HG03342 (cell line): Measurements from ENCODE around the gene CBR1.

ENCODE experiments used
- ATAC-seq: cut with Tn5 transposase; IDR thresholded peaks from one replicate; pipeline ENCODE4 v1.9.1; 2021; ENCODE audit warnings: mild to moderate bottlenecking, moderate library complexity; ENCODE audit not compliant: unreplicated experiment

Gene CBR1

DNA sequence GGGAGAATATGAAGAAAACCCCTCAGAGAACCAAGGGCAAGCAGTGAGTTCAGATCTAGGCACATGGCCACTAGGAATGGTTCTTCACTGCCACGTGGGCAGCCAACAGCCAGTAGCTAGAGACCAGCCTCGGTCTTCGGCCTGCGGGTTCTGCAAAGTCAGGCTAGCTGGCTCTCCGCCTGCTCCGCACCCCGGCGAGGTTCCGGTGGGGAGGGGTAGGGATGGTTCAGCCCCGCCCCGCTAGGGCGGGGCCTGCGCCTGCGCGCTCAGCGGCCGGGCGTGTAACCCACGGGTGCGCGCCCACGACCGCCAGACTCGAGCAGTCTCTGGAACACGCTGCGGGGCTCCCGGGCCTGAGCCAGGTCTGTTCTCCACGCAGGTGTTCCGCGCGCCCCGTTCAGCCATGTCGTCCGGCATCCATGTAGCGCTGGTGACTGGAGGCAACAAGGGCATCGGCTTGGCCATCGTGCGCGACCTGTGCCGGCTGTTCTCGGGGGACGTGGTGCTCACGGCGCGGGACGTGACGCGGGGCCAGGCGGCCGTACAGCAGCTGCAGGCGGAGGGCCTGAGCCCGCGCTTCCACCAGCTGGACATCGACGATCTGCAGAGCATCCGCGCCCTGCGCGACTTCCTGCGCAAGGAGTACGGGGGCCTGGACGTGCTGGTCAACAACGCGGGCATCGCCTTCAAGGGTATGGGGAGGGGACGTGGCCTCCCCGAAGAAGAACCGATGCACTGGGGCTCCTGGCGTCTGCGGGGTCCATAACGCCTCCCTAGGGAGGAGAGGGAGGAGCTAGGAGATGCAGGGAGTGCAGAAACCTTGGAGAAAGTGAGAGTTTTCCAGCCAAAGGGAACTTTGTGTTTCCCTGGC lies at the start of gene CBR1:
TSS of gene CBR1 (plus strand) at position 312 of the 871 bp plus-strand sequence. CDS start at position 404, 92 bp downstream.
- ATAC-seq: peak; percentile 99

DNA sequence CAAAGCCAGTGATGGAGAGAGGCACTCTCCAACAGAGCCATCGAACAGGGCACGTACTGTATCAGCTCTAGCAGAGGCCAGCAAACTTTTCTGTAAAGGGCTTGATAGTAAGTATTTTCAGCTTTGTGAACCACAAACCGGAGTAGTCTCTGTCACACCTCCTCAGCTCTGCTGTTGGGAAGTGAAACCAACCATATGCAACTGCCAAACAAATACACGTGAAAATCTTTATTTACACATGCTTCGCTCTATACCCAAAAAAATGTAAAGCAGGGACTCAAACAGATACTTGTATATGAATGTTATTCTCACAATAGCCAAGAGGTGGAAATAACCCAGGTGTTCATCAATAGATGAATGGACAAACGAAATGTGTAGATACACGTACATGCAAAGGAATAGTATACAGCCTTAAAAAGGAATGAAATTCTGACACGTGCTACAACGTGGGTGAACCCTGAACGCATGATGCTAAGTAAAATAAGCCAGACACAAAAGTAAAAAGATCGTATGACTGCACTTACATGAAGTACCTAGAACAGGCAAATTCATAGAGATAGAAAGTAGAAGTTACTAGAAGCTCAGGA lies 48.5 kb upstream of the CBR1 start:
- ATAC-seq: peak; percentile 74

GRCh38 chr21:36022427-36023091 lies 47.3 kb upstream of the CBR1 start:
- no peak for ATAC-seq

GRCh38 chr21:36023092-36023480 lies 46.7 kb upstream of the CBR1 start:
- no peak for ATAC-seq

GRCh38 chr21:36024782-36025181 lies 45.0 kb upstream of the CBR1 start:
- ATAC-seq: no peak

DNA sequence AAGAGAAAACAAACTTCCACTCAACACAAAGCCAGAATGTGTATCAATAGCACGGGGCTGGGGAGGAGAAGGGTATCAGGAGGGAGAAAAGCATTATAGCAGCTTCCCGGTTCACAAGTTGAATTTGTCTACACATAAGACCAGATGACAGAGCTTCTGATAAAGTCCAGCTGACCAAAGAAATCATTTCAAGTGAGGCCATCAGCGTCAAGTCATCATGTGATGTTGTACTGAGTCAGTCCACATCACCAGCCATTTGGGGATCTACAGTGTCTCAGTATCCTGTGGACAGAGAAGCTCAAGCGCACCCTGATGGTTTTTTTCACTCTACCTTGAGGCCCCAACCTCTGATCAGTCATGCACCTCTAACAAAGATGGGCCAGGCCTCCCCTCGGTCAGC lies 42.5 kb upstream of the CBR1 start:
- no peak for ATAC-seq

DNA sequence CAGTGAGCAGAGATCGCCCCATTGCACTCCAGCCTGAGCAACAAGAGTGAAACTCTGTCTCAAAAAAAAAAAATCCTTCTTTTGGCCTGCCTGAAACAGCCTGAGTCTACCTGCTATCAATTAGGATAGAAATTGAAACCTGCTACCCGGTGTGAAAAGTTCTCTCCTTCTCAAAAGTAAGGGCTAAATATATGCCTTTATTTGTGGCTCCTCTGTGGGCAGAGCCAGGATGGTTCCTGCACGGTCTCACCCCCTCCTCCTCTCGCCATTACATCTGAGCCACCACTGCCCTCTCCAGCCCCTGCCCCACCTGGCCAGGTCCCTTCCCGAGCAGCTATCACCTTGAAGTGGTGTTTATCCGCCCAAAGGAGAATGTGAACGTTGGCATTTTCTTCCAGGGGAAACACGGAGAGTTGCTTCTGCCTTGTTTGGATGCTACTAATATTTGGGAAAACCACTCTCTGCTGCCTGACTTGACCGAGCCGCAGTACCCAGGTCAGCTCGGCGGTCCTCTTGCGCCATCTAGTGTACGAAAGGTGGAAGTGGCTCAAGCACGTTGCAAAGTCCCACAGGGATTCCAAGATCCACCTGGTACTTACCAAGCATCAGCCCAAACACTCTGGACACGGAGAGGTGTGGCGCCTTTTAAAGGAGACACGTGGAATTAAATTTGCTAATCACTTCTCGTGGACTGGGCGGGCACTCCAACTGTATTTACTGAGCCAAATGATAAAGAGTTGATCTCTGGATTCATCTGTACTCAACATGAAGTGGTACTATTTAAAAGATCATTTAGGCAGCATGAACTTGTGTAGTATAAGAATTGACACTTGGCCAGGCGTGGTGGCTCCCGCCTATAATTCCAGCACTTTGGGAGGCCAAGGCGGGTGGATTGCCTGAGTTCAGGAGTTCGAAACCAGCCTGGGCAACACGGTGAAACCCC lies 41.4 kb upstream of the CBR1 start:
- ATAC-seq: peak; percentile 63

GRCh38 chr21:36029309-36029708 lies 40.5 kb upstream of the CBR1 start:
- ATAC-seq: no peak

DNA sequence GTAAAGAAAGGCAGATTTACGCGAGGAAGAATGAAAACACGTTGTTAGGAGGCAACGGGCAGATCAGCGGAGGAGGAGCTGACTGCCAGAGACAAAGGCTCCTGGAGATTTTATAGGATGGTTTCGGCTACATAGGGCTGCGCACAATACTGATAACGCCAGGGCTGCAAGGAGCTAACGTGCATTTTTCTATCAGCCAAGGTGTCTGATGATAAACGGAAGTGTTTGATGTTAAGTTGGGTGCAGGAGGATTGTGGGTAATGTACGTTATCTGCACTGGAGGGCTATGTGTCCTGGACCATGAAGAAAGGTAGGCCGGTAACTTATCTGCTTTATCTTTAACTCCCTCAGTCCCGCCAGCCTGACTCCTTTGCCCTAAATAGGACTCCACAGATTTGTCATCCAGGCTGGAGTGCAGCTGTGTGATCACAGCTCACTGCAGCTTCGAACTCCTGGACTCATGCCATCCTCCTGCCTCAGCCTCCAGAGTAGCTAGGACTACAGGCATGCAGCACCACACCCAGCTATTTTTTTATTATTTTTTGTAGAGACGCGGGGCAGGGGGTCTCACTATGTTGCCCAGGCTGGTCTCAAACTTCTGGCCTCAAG lies 39.1 kb upstream of the CBR1 start:
- no peak for ATAC-seq

DNA sequence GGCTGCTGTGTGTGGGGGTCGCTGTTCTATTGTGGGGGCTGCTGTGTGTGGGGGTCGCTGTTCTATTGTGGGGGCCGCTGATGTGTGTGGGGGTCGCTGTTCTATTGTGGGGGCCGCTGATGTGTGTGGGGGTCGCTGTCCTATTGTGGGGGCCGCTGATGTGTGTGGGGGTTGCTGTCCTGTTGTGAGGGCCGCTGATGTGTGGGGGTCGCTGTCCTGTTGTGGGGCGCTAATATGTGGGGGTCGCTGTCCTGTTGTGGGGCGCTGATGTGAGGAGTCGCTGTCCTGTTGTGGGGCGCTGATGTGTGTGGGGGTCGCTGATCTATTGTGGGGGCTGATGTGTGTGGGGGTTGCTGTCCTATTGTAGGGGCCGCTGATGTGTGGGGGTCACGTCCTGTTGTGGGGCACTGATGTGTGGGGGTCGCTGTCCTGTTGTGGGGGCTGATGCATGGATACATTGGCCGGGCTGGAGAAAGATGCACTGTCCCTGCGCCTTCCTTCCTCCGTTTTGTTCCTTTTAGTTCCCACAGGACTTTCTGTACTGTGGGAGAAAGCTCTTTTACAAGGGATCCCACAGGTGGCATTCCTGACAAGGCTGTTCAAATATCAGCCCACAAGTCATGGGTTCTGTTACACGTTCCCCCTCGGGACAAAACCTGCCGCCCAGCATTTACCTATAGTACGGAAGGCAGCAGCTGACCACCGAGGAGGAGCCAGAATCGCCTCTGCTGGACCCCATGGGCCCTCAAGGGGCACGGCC lies 37.0 kb upstream of the CBR1 start:
- no peak for ATAC-seq

- ATAC-seq: no peak
These were observed 35.5 kb upstream of the CBR1 start for GRCh38 chr21:36034211-36034913.

DNA sequence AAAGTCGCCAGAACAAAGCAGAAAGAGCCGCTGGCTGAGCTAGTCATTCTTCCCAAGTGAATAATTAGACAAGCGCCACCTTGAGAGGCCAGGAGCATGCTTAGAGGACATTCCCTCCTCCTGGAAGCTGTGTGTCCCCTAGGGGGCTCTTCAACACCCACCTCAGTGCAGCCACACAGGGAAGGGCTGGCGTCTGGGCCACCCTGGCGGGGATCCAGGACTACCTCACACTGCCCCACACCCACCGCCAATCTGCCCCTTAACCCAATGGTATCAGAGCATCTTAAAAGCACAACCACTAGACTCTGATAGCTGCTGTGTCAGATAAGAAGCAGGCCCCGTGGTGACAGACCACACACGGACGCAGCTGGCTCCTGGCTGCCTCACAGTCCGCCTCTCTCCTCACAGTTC lies 34.4 kb upstream of the CBR1 start:
- ATAC-seq: no peak

- no peak for ATAC-seq
These were observed 30.9 kb upstream of the CBR1 start for GRCh38 chr21:36038701-36039497.

DNA sequence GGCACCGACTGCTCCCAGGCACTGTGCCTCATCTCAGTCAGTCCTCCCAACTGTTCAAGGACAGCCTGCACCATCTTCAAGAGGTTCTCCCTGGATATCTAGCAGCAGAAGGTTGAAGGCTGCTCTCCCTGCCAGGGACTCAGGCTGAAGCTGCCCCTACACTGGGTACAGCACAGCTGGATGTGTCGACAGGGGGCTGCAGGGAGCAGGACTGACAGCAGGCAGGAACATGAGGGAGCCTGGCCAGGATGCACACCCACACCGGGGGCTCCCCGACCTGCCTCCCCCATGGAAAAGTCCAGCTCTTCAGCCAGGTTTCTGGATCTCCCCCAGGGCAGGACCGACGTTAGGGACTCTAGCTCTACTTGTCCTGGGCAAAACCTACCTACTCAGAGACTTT lies 30.0 kb upstream of the CBR1 start:
- no peak for ATAC-seq

DNA sequence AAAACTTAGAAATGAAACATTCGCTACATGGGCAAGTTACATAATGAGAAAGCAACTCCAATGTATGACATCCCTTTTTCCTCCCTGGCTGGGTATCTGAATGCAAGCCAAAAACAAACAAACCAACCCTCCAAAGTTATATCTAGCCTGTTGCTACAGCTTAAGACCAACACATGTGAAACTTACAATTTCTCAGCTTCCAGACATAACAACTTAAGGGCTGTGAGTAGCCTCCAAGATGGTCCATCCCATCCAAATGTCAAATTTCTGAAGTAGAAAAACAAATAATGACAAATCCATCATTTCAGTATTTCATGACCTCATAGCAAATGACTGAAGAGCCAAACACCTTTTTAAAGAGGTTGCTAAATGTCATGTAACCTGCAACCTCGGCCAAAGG lies 29.4 kb upstream of the CBR1 start:
- ATAC-seq: no peak

- no peak for ATAC-seq
These were observed 27.9 kb upstream of the CBR1 start for GRCh38 chr21:36041910-36042309.

DNA sequence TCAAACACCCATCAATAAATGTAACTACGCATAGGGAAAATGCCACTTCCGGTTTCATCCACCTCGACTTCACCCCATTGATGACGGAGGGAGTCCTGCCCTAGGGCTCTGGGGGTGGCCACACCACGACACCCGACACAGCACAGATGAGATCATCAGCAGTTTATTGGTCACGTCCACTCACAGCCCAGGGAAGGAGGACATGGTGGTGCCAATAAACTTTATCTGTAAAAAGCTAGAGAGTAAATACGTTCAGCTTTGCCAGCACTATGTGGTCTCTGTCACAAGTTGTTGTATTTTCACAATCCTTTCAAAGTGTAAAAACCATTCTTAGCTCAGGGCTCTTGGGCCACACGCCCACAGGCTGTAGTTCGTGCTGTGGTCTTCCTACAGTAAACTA lies 25.8 kb upstream of the CBR1 start:
- no peak for ATAC-seq

DNA sequence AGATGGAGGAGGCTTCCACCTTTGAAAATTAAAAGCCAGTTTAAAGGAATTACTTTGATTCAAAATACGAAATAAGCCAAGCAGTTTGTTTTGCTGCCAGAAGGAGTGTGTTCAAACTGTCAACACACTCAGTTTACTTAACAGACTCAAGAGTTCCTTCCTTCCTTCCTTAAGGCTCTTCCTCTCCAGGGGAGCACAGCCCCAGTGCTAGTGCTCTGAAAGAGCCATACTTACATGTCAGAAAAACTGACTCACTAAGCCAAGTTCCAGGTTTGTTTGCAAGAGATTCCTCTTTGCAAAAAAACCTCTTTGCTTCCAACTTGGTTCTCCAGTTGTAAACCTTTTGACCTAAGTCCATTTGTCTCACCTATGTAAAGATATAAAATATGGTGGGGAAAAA lies 23.8 kb upstream of the CBR1 start:
- no peak for ATAC-seq
